Hematopoietic multipotent progenitor cell treated with erythropoietin and hydrocortisone succinate and interleukin-3 and kit ligand, for 8 days (in vitro differentiated cells): ENCODE data around the gene ACAD8.

Source experiments
- DNase-seq: peaks from one replicate; pipeline ENCODE4 v3.0.0-alpha.2; 2015

The ACAD8 gene

GRCh38 chr11:134292661-134293060 lies 39.3 kb downstream of the ACAD8 start:
- no peak for DNase-seq

DNA sequence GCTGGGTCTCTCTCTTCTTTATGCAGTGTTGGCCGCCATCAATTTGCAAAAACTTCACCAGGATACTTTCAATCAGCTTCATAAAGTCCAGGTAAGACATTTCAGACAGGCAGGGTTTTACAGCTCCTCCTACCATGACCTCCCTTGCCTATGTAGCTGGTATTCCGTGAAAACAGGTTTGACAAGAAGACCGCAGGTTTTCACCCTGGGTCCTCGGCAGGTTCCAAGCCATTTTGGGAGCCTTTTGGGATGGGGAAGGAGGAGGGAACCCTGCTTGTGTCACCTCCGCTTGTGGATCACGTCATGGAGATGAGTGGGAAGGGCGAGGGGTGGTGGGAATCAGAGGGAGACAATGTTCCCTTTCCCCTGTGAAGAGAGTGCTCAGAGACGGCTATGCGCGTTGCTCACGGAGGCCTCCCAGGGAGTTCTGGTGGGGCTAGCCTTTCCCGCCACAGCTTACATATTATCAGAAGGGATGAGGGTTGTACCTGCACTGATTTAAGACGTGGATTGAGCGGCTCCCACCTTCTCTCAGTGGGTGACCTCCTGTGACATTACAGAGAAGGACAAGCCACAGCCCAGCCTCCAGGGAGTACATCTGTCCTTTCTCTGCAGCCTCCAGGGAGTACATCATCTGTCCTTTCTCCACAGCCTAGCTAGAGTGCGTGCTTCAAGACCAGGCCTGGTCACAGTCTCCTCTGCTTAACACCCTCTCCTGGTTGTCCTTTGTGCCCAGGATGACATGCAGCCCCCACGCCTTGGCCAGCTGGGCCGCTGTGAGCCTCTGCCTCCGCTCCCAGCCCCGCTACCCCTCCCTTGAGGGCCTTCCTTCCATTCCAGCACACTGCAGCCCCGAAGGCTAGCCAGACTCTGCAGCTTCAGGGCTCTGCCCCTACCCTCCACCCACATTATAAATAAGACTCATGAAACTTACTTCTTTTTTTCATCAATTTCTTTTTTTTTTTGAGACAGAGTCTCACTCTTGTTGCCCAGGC lies 40.0 kb downstream of the ACAD8 start:
- no peak for DNase-seq

DNA sequence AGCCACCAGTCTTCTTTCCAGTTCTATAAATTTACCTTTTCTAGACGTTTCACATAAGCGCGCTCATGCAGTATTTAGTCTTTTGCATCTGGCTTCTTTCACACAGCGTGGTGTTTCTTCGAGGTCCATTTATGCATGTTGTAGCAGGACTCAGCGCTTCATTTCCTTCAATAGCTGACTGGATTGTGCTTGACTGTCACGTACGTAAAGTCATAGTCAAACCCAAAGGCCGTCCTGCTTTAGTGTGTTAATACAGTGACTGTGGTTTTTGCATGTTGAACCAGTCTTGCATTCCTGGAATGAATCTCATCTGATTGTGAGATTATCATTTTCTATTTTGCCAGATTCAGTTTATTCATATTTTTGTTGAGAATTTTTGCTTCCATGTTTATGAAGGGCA lies 41.3 kb downstream of the ACAD8 start:
- DNase-seq: no peak

GRCh38 chr11:134312223-134312622 lies 58.9 kb downstream of the ACAD8 start:
- DNase-seq: no peak

GRCh38 chr11:134312807-134313206 lies 59.4 kb downstream of the ACAD8 start:
- no peak for DNase-seq

- no peak for DNase-seq
Measured at GRCh38 chr11:134313379-134313778, 60.0 kb downstream of the ACAD8 start.

DNA sequence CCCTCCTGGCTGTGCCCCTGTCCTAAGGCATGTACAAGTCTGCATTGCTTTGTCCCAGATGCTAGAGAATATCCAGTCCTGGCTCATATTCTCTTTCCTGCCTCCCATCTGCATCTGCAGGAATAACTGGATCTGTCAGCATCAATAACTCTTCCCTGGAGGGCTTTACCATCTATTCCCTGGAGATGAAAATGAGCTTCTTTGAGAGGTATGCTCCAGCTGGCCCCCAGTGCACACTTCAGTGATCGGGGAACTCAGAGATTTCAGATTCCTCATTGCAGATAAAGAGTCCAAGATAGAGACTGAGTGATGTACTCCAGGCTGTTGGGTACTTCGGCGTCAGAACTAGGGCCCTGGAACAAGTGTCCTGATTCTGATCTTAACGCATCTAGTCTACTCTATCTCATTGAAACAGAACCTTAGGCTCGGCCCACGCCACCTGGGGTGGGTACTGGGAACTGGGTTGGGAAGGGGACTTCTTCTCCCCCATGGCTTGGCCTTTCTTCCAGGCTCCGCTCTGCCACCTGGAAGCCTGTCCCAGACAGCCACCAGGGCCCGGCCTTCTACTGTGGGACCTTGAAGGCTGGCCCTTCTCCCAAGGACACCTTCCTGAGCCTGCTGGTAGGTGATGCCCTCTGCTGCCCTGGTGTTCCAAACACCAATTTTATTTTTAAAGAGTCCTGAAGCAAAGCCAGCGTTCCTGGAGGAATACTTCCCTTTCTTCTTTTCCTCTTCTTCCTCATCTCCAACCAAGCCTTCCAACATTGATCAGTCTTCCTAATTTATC lies 60.6 kb downstream of the ACAD8 start:
- no peak for DNase-seq
